HG02588 (cell line): ENCODE measurements around the gene GPR37.
A peak's percentile ranks its signal among the peaks of the same experiment; 100 is the strongest.

Experiments
- ATAC-seq: cut with Tn5 transposase; IDR thresholded peaks from one replicate; pipeline ENCODE4 v1.9.1; 2021; ENCODE audit warnings: mild to moderate bottlenecking, moderate library complexity; ENCODE audit not compliant: unreplicated experiment

The GPR37 gene

DNA sequence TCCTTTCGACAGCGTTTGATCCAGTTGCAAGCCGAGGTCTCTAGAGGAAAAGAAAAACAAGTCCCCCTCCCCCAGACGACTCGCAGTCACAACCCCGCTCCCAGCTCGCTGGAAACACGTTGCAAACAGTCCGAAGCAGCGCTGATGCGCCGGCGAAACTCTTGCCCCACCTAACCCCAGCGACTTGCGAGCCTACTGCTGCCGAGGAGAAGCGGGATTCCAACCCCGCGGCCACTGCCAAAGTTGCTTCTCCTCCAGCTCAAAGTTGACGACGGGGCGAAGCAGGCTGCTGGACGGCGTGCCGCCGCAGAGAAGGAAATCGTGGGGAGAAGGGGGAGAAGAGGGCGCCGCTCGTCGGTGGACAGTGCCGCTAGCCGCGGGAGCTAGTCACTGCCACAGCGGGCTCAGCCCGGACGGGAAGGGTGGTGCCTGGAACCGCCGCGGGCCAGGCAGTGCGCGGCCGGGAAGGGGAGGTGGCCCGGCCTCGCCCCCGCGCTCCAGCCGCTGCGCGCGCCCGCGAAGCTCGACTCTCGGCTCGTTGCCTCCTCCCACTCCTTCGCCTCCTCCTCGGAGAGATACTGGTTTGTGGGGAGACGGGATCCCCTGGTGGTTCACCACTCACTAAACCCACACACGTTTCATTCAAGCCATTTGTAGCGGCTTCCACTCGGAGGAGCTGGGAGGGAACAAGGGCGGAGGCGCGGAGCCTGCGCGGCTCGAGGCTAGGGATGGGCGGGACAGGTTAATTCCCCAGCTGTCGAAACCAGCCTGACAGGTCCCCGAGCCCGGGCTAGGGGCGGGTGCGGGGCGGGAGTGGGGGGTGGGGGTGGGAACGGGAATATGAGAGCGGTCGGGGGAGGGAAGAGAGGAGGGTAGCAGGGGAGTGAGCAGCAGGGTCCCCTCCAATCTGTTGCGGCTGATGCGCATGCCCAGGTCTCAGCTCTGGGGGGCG is at the start of gene GPR37:
GPR37 (minus strand) TSS at position 392 of the 952 bp plus-strand sequence. CDS start 816 bp downstream, outside the sequence.
- peak; percentile 65 for ATAC-seq

GRCh38 chr7:124813994-124814798 is 48.6 kb upstream of the GPR37 start:
- ATAC-seq, result no peak

- ATAC-seq, result no peak
Observed at GRCh38 chr7:124812764-124813163, 47.2 kb upstream of the GPR37 start.

DNA sequence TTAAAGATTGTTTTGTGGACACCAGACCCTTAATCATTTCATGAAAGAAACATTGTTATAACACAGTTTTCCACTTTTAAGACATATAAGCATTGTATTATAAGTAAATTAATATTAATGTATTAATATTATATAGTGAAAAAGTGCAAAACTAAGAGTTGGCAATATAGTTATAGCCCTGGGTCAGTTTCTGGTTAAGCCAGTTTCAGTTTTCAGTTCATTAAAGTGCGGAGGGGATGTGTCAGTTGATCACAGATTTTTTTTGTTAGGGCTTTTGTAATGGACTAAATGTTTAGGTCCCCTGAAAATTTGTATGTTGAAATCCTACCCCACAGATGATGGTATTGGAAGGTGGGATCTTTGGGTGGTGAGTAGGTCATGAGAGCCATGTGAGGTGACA is 45.7 kb upstream of the GPR37 start:
- ATAC-seq, result no peak

DNA sequence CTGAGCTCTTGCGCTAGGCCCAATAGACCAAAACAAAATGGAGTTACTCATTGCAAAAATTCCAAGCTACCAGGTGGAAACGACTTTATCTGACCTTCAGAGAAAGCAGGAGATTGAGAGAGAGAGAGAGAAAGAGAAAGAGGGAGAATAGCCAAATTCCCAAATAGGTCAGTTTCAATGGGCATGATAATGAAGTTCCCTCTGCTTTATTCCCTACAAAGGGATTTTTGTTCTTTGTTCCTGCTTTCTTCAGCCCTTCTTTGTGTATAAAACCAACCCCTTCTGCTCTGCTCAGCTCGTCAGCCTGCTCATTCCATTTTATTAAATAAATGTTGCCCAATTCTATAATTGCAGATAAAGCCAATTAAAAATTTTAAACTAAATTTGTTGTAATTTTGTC is 45.0 kb upstream of the GPR37 start:
- ATAC-seq, result no peak

DNA sequence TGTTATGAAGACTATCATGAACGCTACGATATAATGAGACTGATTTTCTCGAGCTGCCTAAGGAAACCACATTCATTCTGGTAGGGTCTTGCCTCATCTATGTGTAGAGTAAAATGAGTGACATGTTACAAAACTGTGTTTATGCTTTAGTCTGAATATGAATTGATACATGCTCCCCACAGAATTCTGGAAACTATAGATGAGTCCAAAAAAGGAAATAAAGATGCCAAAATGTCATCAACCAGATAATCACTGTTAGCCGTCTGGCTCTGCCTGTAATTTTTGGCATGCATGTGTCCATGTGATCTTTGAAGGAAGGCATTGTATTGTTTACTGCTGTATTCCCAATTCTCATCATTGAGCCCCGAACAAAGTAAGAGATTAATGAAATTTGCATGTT is 42.6 kb upstream of the GPR37 start:
- ATAC-seq, result no peak

DNA sequence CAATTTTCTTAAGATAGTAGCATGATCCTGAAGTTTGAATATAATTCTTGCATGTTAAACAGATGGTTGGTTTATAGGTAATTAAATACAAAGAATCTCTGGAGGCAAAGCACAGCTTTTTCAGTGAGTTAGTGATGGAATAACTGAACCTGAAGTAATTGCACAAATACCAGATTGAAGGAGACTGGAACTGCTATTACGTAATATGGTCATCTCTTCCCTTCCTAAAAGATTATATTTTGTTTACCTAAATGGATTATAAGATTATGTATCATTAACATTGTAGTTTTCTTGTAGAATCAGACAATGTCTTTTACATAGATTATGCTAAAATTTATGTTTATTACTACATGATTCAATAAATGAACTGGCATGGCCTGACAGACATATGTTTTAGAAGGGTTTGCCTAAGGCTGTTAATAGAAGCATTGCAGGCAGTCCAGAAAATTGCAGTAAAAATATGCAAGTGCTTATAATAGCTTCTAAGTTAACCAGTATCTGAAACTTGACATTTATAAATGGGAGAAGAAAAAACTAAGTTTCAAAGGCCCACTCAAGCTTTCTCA is 35.8 kb upstream of the GPR37 start:
- ATAC-seq, result no peak

DNA sequence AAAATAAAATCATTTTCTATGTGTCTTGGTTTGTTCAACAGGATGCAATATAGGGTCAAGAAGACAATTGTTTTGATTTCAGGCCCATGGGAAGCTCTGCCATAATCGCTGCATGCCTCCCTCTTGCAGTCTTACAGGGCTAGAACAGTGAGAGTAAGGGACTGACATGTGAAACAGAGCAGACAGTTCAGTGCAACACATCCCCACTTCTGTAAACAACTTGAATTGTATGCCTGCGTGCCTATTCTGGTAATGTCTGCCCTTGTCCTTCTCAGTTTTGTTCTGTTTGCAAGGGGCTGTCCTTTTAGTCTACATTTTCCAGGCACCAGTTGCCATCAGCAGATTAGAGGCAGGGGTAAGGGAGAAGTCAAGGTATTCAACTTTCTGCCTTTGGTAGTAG is 34.8 kb upstream of the GPR37 start:
- ATAC-seq, result no peak

DNA sequence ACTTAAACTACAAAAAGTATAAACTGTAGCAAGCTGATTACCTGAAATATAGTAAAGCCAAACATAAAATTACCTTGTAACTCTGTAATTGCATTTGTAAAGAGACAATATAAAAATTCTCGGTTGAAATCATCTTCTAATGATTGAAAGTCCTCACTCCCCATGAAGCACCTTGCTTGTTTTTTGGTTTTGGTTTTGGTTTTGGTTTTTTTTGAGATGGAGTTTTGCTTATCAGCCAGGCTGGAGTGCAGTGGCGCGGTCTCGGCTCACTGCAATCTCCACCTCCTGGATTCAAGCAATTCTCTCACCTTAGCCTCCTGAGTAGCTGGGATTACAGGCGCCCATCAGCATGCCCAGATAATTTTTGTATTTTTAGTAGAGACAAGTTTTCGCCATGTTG is 33.9 kb upstream of the GPR37 start:
- ATAC-seq, result no peak

DNA sequence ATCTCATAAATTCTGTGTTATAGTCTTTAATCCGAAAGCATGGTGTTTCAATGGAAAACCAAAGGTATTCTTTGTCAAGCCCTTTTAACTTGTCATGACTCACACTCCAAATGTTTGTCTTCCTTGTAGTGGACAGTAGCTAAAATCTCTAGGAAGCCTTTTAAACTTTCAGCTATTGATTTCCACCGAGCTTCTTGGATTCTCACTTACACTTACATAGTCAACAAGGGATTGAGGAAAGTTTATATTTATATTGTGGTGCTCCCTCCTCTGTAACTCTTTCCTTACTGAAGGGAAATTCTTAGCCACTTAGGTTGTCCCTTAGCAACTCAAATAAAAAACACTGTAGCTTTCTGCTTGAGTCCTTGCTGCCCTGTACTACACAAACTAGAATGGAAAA is 31.2 kb upstream of the GPR37 start:
- ATAC-seq, result no peak

DNA sequence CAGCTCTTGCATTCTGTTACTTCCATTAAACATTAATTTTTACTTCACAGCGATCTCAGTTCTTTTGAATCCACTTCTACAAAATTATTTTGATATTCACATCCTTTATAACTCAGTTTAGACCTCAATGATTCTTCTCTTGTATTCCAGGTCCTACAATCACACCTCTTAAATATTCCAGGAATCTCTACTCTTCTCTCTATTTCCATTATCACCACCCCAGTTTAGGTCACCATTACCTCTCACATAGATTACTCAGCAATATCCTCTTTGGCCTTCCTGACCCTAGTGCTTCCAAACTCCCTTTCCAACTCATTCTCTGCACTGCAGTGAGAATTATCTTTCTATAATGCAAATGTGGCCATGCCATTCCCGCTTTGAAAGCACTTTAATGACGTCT is 27.1 kb upstream of the GPR37 start:
- ATAC-seq, result no peak

- no peak for ATAC-seq
Observed at GRCh38 chr7:124792002-124792401, 26.4 kb upstream of the GPR37 start.

- no peak for ATAC-seq
Observed at GRCh38 chr7:124791426-124791825, 25.8 kb upstream of the GPR37 start.

- ATAC-seq, result no peak
Observed at GRCh38 chr7:124790645-124791044, 25.1 kb upstream of the GPR37 start.

DNA sequence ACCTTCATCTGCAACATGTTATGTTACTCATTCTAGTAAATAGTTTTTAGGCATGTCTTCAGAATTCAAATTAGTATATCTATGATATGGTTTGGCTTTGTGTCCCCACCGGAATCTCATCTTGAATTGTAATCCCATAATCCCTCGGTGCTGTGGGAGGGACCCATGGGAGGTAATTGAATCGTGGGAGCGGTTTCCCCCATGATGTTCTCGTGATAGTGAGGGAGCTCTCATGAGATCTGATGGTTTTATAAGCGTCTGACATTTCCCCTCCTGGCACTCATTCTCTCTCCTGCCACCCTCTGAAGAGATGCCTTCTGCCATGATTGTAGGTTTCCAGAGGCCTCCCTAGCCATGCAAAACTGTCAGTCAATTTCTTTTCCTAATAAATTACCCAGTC is 20.4 kb upstream of the GPR37 start:
- no peak for ATAC-seq

DNA sequence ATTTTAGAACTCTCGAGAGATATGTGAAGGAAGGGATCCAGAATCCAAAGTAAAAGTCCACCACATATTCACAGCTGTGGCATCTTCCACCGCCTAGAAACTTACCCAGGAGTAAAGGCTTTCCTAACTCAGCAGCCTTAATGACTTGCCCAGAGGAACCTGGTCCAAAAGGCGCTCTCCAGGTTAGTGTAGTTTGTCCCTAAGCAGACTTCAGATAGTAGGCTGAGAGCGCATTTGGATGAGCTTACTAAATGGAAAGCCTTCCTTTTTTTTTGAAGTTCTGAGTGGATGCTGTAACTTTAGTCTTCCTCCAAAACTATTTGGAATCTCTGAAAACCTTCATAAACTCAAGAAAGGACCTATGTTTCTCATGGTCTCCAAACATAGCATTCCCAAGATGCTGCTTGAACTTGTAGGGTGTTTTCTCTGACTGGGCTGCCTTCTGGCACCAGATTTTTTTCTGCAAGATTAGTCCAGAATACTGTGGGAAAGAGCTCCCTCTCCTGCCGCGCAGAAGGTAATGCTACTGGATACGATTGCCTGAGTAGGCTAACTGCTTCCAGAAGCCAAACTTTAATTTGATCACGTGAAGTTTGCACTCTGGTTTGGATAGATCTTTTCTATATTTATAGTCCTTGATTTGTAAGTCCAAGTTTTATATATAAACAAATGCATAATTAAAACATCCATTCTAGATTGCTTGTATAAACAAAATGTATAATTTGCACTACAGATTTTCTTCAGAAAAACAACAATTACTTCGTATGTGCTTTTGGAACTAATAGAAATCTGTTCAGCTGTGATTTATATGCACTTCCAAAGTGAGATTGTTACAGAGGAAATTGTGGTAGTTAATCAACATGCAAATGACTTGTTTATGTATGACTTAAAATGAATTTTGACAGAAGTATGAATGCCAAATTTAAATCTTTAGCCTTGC is 19.6 kb upstream of the GPR37 start:
- ATAC-seq, result peak; percentile 63

DNA sequence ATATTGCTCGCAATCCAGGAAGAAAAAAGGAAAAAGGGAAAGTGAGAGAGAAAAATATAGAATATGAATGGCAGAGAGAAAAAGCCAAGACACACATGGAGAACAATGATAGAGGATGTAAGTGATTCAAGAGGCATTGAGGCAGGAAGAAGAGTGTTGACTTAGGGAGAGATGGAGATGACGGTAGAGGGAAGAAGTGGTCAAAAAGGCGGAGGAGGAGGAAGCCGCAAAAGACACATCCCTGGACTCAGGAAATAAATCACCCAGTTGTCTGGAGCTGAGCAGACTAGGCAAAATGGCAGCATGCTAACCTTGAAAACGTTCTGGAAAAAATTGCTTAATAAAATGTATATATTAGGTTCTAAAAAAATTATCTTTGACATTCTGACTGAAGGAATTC is 17.7 kb upstream of the GPR37 start:
- no peak for ATAC-seq

DNA sequence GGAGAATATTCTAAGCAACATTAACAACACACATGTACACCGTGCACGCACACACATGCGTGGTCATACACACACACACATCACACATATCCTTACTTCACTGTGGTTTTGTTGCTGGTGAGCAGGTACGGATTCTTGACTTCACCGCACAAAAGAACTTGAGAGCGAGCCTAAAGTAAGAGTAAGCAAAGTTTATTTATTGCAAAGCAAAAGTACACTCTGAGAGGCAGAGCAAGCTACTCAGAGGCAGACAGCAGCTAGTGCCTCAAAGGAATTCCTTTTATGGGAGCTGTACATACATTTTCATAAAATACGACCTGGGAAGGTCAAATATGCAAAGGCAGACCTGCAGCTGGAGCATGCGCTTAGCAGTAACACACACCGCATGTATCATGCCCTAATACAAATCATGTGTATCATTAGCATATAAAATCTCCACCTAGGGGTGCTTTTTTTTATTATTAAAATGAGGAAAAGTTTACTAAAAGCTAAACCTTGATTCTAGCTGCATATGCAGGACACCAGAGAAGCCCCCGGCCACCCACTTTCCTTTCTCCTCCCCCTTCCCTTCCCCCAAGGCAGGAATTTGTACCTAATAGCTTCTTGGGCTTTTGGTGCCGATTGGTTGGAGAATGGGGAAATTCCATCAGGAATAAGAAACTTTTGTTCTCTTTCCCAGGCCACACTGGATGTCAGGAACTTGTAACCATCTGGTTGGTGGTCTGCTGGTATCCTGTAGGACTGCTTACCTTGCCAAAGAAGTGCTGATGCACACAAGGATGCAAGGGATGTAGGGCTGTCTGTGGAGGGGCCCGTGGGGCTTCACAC is 16.5 kb upstream of the GPR37 start:
- no peak for ATAC-seq

DNA sequence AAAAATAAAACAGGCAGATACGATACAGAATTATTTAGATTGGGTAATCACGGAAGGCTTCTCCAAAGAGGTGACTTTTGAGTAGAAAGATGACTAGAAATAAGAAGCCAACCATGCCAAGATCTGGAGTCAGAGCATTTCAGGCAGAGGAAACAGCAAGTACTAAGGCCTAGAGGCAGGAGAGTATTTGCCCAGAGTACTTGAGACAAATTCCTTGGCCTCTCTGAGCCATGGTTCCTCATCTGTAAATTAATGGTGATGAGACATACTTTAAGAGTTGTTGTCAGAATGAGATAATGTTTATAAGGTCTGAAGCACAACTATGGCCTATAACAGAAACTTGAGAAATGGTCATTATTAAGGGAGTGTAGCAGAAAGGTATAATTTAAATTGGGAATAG is 15.8 kb upstream of the GPR37 start:
- no peak for ATAC-seq

GRCh38 chr7:124780608-124781007 is 15.0 kb upstream of the GPR37 start:
- ATAC-seq, result no peak
